K562 (cell line): Measurements from ENCODE around the gene TAS2R39. TPM values are rescaled to one million over a fixed set of nuclear protein-coding genes. Genes with fewer than 3 reads are reported as not detected.
A peak's percentile ranks its signal among the peaks of the same experiment; 100 is the strongest.

Experiments
- GABPA ChIP-seq: fragments of 200-800 bp; sonication (Bioruptor generic); conservative IDR thresholded peaks from 2 replicates; pipeline ENCODE4 v1.6.1; 2016; ENCODE audit warnings: low read depth, missing genetic modification characterization, missing compliant biosample characterization
- JUND ChIP-seq, 2 experiments: IDR thresholded peaks; 2 replicates in 1 of 2; 3 replicates in 1 of 2; pipeline ENCODE4 v1.6.1; 2011; ENCODE audit warnings: borderline replicate concordance in 2 of 2, low read depth in 2 of 2, low read length in 2 of 2, improper control_type of control experiment in 1 of 2, missing biosample characterization in 1 of 2, missing genetic modification characterization in 1 of 2, missing genetic modification reagents in 1 of 2
- KDM2B ChIP-seq: fragments of 250-450 bp; sonication (Bioruptor Pico); IDR thresholded peaks from 2 replicates; pipeline ENCODE4 v1.8.0; 2021; ENCODE audit warnings: mild to moderate bottlenecking, moderate library complexity
- UBTF ChIP-seq, 2 experiments: IDR thresholded peaks; 2 replicates each; pipeline ENCODE4 v1.6.1; 2012; ENCODE audit warnings: improper control_type of control experiment in 2 of 2, low read depth in 2 of 2, low read length in 2 of 2, borderline replicate concordance in 1 of 2
- ZBTB17 ChIP-seq: fragments of 450-650 bp; formaldehyde crosslinking; IDR thresholded peaks from 2 replicates; pipeline ENCODE4 v1.4.0; 2020; ENCODE audit warnings: mild to moderate bottlenecking
- ZNF583 ChIP-seq: fragments of 250-450 bp; sonication (Bioruptor Pico); IDR thresholded peaks from 2 replicates; pipeline ENCODE4 v1.4.0; 2020
- polyA plus RNA-seq, 8 experiments: library from polyadenylated mRNA; depleted of rRNA in 4 of 8; stranded (reverse) in 5 of 8; unstranded in 3 of 8; fragments of >200 nt; fragmentation: Nextera tagmentation in 2 of 8; fragmentation: Illumina TruSeq in 1 of 8; extraction: Ambion mirVana in 2 of 8; extraction: Trizol in 1 of 8; gene quantifications; 2 replicates each; pipeline versions ENCODE4 v1.2.1 to v1.2.3, GENCODE V29; 2011 to 2014; ENCODE audit warnings: inconsistent platforms in 1 of 8, missing spikeins in 1 of 8
- total RNA-seq, 7 experiments: library from RNA; depleted of rRNA in 6 of 7; stranded (reverse); fragments of >200 nt in 6 of 7; fragmentation: Illumina TruSeq in 2 of 7; extraction: Trizol in 2 of 7; gene quantifications; 2 replicates each; pipeline versions ENCODE4 v1.2.1 to v1.2.3, GENCODE V29; 2011 to 2021; ENCODE audit warnings: low replicate concordance in 1 of 7
- TF ChIP-seq, protein P1 (sequence below): fragments of 450-650 bp; IDR thresholded peaks from 2 replicates; pipeline ENCODE4 v1.6.1; 2016; ENCODE audit warnings: mild to moderate bottlenecking, moderate library complexity
- TF ChIP-seq, protein P2 (sequence below): fragments of 450-650 bp; formaldehyde crosslinking; conservative IDR thresholded peaks from 2 replicates; pipeline ENCODE4 v1.4.0; 2022; ENCODE audit warnings: mild to moderate bottlenecking, missing genetic modification characterization

Gene TAS2R39
- total and polyA plus RNA-seq, 9 of the 15 experiments (the other 6 are each of a cell fraction or from before 2014, with no cell fraction given) = not detected

GRCh38 chr7:143214789-143215679 is 31.8 kb downstream of the TAS2R39 start (continued):
- TF ChIP-seq, protein P1, sequence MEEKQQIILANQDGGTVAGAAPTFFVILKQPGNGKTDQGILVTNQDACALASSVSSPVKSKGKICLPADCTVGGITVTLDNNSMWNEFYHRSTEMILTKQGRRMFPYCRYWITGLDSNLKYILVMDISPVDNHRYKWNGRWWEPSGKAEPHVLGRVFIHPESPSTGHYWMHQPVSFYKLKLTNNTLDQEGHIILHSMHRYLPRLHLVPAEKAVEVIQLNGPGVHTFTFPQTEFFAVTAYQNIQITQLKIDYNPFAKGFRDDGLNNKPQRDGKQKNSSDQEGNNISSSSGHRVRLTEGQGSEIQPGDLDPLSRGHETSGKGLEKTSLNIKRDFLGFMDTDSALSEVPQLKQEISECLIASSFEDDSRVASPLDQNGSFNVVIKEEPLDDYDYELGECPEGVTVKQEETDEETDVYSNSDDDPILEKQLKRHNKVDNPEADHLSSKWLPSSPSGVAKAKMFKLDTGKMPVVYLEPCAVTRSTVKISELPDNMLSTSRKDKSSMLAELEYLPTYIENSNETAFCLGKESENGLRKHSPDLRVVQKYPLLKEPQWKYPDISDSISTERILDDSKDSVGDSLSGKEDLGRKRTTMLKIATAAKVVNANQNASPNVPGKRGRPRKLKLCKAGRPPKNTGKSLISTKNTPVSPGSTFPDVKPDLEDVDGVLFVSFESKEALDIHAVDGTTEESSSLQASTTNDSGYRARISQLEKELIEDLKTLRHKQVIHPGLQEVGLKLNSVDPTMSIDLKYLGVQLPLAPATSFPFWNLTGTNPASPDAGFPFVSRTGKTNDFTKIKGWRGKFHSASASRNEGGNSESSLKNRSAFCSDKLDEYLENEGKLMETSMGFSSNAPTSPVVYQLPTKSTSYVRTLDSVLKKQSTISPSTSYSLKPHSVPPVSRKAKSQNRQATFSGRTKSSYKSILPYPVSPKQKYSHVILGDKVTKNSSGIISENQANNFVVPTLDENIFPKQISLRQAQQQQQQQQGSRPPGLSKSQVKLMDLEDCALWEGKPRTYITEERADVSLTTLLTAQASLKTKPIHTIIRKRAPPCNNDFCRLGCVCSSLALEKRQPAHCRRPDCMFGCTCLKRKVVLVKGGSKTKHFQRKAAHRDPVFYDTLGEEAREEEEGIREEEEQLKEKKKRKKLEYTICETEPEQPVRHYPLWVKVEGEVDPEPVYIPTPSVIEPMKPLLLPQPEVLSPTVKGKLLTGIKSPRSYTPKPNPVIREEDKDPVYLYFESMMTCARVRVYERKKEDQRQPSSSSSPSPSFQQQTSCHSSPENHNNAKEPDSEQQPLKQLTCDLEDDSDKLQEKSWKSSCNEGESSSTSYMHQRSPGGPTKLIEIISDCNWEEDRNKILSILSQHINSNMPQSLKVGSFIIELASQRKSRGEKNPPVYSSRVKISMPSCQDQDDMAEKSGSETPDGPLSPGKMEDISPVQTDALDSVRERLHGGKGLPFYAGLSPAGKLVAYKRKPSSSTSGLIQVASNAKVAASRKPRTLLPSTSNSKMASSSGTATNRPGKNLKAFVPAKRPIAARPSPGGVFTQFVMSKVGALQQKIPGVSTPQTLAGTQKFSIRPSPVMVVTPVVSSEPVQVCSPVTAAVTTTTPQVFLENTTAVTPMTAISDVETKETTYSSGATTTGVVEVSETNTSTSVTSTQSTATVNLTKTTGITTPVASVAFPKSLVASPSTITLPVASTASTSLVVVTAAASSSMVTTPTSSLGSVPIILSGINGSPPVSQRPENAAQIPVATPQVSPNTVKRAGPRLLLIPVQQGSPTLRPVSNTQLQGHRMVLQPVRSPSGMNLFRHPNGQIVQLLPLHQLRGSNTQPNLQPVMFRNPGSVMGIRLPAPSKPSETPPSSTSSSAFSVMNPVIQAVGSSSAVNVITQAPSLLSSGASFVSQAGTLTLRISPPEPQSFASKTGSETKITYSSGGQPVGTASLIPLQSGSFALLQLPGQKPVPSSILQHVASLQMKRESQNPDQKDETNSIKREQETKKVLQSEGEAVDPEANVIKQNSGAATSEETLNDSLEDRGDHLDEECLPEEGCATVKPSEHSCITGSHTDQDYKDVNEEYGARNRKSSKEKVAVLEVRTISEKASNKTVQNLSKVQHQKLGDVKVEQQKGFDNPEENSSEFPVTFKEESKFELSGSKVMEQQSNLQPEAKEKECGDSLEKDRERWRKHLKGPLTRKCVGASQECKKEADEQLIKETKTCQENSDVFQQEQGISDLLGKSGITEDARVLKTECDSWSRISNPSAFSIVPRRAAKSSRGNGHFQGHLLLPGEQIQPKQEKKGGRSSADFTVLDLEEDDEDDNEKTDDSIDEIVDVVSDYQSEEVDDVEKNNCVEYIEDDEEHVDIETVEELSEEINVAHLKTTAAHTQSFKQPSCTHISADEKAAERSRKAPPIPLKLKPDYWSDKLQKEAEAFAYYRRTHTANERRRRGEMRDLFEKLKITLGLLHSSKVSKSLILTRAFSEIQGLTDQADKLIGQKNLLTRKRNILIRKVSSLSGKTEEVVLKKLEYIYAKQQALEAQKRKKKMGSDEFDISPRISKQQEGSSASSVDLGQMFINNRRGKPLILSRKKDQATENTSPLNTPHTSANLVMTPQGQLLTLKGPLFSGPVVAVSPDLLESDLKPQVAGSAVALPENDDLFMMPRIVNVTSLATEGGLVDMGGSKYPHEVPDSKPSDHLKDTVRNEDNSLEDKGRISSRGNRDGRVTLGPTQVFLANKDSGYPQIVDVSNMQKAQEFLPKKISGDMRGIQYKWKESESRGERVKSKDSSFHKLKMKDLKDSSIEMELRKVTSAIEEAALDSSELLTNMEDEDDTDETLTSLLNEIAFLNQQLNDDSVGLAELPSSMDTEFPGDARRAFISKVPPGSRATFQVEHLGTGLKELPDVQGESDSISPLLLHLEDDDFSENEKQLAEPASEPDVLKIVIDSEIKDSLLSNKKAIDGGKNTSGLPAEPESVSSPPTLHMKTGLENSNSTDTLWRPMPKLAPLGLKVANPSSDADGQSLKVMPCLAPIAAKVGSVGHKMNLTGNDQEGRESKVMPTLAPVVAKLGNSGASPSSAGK = no peak
- TF ChIP-seq, protein P2, sequence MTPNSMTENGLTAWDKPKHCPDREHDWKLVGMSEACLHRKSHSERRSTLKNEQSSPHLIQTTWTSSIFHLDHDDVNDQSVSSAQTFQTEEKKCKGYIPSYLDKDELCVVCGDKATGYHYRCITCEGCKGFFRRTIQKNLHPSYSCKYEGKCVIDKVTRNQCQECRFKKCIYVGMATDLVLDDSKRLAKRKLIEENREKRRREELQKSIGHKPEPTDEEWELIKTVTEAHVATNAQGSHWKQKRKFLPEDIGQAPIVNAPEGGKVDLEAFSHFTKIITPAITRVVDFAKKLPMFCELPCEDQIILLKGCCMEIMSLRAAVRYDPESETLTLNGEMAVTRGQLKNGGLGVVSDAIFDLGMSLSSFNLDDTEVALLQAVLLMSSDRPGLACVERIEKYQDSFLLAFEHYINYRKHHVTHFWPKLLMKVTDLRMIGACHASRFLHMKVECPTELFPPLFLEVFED = no peak
- TF ChIP-seq ZNF583 (no peak), KDM2B (CRISPR knock-in tag) (no peak), JUND (IDR thresholded peaks at IDR 0.05; ENCODE audit: borderline replicate concordance, low read depth, low read length) (peak; percentile 57; the same call in 1 of the 2 replicates), JUND (tag; IDR thresholded peaks at IDR 0.05; ENCODE audit: borderline replicate concordance, low read depth, low read length) (no peak), ZBTB17 (CRISPR knock-in tag) (no peak), UBTF (IDR thresholded peaks at IDR 0.05; ENCODE audit: borderline replicate concordance in 1 of 2, low read depth in 2 of 2, low read length in 2 of 2) (no peak), GABPA (tag) (no peak)
